DMS 273 (cell line): ENCODE results near the gene NTPCR.
"Not testable (repeated sequence)": the region's sequence is repeated elsewhere in the genome, so short reads cannot be mapped to it uniquely, and the experiment has no call there.

Experiments
- DNase-seq: peaks from one replicate; lab custom pipeline; 2025; ENCODE audit not compliant: unreplicated experiment; lab: John Stamatoyannopoulos, UW

Gene NTPCR

GRCh38 chr1:232950197-232951176 is at the start of gene NTPCR:
Gene NTPCR (plus strand): TSS chr1:232950611. CDS start chr1:232950711, 100 bp downstream.
- DNase-seq, result peak; percentile 97

GRCh38 chr1:232900818-232901217 is 49.6 kb upstream of the NTPCR start:
- no peak for DNase-seq

- DNase-seq, result no peak
These were observed 49.2 kb upstream of the NTPCR start for GRCh38 chr1:232901255-232901654.

GRCh38 chr1:232902774-232903350 is 47.5 kb upstream of the NTPCR start:
- no peak for DNase-seq

GRCh38 chr1:232904131-232904530 is 46.3 kb upstream of the NTPCR start:
- DNase-seq, result no peak

GRCh38 chr1:232904566-232904965 is 45.8 kb upstream of the NTPCR start:
- DNase-seq, result no peak

- no peak for DNase-seq
These were observed 44.9 kb upstream of the NTPCR start for GRCh38 chr1:232905331-232906034.

- DNase-seq, result no peak
These were observed 44.0 kb upstream of the NTPCR start for GRCh38 chr1:232906441-232906840.

- no peak for DNase-seq
These were observed 41.6 kb upstream of the NTPCR start for GRCh38 chr1:232908831-232909230.

GRCh38 chr1:232909752-232910151 is 40.7 kb upstream of the NTPCR start:
- no peak for DNase-seq

- no peak for DNase-seq
These were observed 39.3 kb upstream of the NTPCR start for GRCh38 chr1:232911027-232911599.

- no peak for DNase-seq
These were observed 37.4 kb upstream of the NTPCR start for GRCh38 chr1:232912845-232913580.

- not testable (repeated sequence) for DNase-seq
These were observed 36.1 kb upstream of the NTPCR start for GRCh38 chr1:232914271-232914670.

GRCh38 chr1:232915212-232915611 is 35.2 kb upstream of the NTPCR start:
- no peak for DNase-seq

- DNase-seq, result no peak
These were observed 33.4 kb upstream of the NTPCR start for GRCh38 chr1:232917053-232917452.

- DNase-seq, result no peak
These were observed 29.0 kb upstream of the NTPCR start for GRCh38 chr1:232921381-232921780.

- peak; percentile 6 for DNase-seq
These were observed 27.9 kb upstream of the NTPCR start for GRCh38 chr1:232922485-232922884.

- no peak for DNase-seq
These were observed 26.5 kb upstream of the NTPCR start for GRCh38 chr1:232923739-232924386.

- DNase-seq, result no peak
These were observed 25.5 kb upstream of the NTPCR start for GRCh38 chr1:232924874-232925273.
